Measurements from ENCODE around the gene IQCF2.
"Not testable (repeated sequence)": the region's sequence is repeated elsewhere in the genome, so short reads cannot be mapped to it uniquely, and the experiment has no call there.

The IQCF2 gene

GRCh38 chr3:51876186-51876585 is 14.8 kb downstream of the IQCF2 start:
- DNase-seq (ENCODE audit: low read depth in 2 of 2): no peak

GRCh38 chr3:51879937-51880336 is 18.5 kb downstream of the IQCF2 start:
- DNase-seq (ENCODE audit: low read depth in 2 of 2): no peak

GRCh38 chr3:51886447-51886846 is 25.0 kb downstream of the IQCF2 start:
- no peak for DNase-seq (ENCODE audit: low read depth in 2 of 2)

GRCh38 chr3:51887620-51888019 is 26.2 kb downstream of the IQCF2 start:
- no peak for DNase-seq (ENCODE audit: low read depth in 2 of 2)

GRCh38 chr3:51888463-51889105 is 27.2 kb downstream of the IQCF2 start:
- no peak for DNase-seq (ENCODE audit: low read depth in 2 of 2)

- DNase-seq (ENCODE audit: low read depth in 2 of 2): no peak
Measured at GRCh38 chr3:51891242-51892039, 30.0 kb downstream of the IQCF2 start.

GRCh38 chr3:51894391-51894790 is 33.0 kb downstream of the IQCF2 start:
- no peak for DNase-seq (ENCODE audit: low read depth in 2 of 2)

GRCh38 chr3:51894939-51895338 is 33.5 kb downstream of the IQCF2 start:
- DNase-seq (ENCODE audit: low read depth in 2 of 2): no peak

- no peak for DNase-seq (ENCODE audit: low read depth in 2 of 2)
Measured at GRCh38 chr3:51896607-51897305, 35.3 kb downstream of the IQCF2 start.

GRCh38 chr3:51897391-51897790 is 36.0 kb downstream of the IQCF2 start:
- DNase-seq (ENCODE audit: low read depth in 2 of 2): no peak

- not testable (repeated sequence) for DNase-seq (ENCODE audit: low read depth in 2 of 2)
Measured at GRCh38 chr3:51900043-51900442, 38.6 kb downstream of the IQCF2 start.

GRCh38 chr3:51902361-51902760 is 40.9 kb downstream of the IQCF2 start:
- peak; percentile 14 to 33 for DNase-seq (ENCODE audit: low read depth in 2 of 2)

- DNase-seq (ENCODE audit: low read depth in 2 of 2): no peak
Measured at GRCh38 chr3:51904034-51904823, 42.8 kb downstream of the IQCF2 start.

GRCh38 chr3:51908026-51908425 is 46.6 kb downstream of the IQCF2 start:
- DNase-seq (ENCODE audit: low read depth in 2 of 2): no peak

All from stimulated activated CD4-positive, alpha-beta T cell treated with anti-CD3 and anti-CD28 coated beads, Interleukin-15, amount 100 ng/mL, for 48 hours (primary cell).